Activated CD8-positive, alpha-beta memory T cell treated with anti-CD3 and anti-CD28 coated beads for 24 hours (primary cell): Measurements from ENCODE around the gene DAB2IP.

Experiments used
- DNase-seq: peaks from one replicate; pipeline ENCODE4 v3.0.0-alpha.2; 2020

Gene DAB2IP

GRCh38 chr9:121645853-121646807 is 5.3 kb upstream of the DAB2IP start:
- DNase-seq: no peak

DNA sequence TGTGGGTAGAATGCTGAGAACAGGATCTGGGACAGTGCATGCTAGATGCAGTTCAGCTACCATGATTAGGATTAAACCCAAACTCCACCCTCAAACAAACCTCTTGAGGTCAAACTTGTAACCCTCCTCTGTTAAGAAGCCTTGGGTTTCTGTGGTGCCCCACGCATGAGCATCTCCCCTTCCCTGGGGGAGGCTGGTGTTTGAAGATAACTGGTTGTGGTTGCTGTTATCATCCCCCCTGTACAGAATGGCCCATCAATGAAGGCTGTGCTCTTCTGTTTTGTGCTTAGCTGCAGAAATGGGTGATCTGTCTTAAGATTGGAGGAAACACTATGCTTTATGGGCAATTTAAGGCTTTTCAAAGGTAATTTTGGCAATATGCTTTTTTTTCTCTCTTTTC is 4.4 kb upstream of the DAB2IP start:
- DNase-seq: no peak

DNA sequence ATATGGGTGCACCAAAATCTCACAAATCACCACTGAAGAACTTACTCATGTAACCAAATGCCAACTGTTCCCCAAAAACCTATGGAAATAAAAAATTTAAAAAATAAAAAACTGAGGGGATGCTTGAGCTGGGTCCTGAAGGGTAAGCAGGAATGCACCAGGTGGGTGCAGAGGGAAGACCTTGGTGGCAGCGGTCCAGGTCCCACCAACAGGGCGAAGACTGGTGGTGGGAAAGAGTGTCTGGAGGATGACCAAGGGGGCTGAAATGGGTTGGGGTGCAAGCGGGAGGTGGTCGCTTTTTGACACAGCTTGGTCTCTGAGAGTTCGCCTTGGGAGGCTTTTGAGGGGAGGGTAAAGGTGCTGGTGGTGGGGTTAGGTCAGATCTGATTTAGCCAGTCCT is 3.3 kb upstream of the DAB2IP start:
- no peak for DNase-seq

DNA sequence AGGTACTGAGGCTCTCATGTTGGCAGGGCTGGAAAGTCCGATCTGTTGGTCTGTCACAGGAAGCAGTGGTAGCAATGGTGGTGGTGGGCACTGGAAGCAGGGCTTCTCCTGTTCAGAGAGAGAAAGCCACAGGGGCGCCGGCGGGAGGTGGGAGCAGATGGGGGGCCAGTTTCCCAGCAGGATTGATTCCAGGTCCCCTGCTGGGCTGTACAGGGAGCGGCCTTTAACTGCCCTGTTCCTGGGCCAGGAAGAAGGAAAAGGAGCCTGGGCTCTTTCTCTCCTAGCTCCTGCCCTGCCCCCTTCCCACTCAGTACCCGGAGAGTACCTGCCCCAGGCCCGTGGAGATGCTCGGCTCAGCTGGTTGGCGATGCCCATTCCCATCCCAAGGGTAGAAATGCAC is 2.6 kb upstream of the DAB2IP start:
- no peak for DNase-seq

GRCh38 chr9:121649476-121650216 is 1.8 kb upstream of the DAB2IP start:
- DNase-seq: no peak

GRCh38 chr9:121650217-121651007 is 1.0 kb upstream of the DAB2IP start:
- peak; percentile 62 for DNase-seq

- no peak for DNase-seq
Observed at GRCh38 chr9:121651008-121651294, 483 bp upstream of the DAB2IP start.

GRCh38 chr9:121652021-121652837 is 795 bp downstream of the DAB2IP start:
- DNase-seq: no peak

DNA sequence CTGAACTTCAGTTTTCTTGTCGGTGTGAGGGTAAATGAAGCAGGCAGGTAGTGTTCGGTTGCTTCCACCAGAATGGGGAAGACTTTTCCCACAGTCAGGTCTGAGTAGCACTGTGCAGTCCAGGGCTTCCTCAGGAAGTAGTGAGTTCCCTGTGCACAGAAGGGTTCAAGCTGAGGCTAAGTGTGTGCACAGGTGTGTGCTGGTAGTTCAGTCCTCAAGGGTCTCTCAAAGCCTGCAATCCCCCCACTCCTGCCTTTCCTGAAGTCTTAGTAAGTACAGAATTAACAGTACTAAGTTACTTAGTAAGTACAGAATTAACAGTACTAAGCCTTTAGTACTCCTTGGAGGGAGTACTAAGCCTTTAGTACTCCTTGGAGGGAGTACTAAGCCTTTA is 1.4 kb downstream of the DAB2IP start:
- no peak for DNase-seq

DNA sequence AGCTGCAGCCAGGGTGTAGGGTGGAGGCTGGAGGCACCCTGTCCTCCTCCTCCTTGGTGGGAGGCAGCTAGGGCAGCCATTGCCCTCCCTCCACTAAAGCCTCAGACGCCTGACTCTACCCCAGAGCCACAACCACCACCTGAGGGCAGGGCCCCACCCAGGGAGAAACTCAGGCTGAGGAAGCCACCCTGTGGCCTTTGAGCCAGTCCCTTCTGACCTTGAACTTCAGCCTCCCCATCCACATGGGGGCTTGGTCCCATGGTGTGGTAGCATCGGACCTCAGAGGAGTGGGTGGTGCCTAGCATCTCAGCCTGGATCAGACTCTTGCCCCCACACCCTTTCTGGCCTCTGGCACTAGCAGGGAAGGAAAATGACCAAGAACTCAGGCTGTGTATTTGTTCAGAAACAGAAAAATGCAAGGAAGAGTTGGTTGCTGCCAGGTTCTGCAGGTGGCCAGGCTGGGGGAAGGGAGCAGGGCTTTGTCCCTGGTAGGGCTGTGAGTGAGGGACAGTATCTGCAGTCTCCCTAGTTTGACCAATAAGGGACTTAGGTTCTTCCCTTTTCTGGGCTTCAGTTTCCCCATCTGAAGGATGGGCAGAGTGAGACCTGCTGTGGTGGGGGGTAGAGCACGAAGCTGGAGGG is 3.2 kb downstream of the DAB2IP start:
- DNase-seq: no peak

DNA sequence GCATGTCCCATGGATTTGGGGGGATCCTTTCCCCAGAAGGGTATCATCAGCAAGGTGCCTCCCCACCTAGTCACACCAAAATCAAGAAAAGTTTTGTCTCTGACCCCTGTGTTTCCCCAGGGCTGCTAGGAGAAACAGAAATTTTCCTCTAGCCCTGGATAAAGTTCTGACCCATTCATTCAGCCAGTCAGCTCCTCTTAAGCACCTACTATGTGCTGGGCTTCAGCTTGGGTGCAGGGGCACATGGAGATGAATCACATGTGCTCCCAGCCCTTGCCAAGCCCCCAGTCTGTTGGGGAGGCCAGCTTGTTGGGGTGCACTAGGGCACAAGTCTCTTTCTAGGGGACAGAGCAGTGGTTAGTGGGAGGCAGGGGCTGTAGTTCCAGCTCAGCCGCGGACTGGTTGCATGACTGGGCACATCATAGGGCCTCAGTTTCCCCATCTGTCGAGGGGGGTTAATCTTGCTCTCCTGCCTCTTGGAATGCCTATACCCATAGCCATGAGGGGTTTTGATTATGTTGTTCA is 3.9 kb downstream of the DAB2IP start:
- no peak for DNase-seq

DNA sequence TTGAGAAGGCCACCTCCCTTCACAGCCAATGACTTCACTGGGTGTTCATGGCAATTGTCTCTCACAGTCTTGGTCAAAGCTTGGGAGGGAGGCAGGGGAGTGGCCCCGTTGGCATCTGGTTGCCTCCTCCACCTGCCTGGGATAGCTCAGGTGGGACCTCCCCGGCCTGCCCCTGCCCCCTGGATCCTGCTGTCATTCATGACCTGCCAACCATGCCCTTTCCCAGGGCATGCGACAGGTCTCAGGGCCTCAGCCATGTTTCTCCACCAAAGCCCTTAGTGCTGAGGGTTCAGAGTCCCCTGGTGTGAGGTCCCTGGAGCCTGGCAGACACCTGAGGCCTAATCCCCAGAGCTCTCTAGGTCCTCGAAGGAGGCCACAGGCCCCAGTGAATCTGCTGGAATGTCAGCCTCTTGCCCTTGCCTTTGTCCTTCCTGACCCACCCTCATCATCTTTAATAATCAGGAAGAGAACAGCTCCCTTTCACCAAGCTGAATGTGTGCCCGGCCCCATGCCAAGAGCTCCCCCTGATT is 5.6 kb downstream of the DAB2IP start:
- DNase-seq: no peak

GRCh38 chr9:121658166-121658565 is 6.7 kb downstream of the DAB2IP start:
- no peak for DNase-seq

DNA sequence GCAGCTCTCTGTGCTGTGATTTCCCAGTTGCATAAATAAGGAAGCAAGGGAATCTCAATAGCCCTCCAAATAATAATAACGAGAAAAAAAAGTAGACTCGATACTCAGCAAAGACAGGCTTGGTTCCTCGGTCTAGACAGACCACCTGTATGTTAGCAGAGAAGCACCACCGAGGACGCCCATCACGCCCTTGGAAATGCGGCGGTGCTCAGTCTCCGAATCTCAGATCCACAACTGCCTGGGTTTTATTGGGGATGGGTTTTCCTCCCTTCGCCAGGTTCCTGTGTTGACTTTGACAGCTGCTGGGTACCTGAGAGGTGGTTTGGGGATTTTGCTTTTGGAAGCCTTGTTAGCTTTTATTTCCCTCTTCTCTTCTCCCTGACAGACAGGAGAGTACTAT is 7.2 kb downstream of the DAB2IP start:
- no peak for DNase-seq

- no peak for DNase-seq
Observed at GRCh38 chr9:121660367-121660766, 8.9 kb downstream of the DAB2IP start.

GRCh38 chr9:121660876-121661275 is 9.4 kb downstream of the DAB2IP start:
- DNase-seq: no peak

DNA sequence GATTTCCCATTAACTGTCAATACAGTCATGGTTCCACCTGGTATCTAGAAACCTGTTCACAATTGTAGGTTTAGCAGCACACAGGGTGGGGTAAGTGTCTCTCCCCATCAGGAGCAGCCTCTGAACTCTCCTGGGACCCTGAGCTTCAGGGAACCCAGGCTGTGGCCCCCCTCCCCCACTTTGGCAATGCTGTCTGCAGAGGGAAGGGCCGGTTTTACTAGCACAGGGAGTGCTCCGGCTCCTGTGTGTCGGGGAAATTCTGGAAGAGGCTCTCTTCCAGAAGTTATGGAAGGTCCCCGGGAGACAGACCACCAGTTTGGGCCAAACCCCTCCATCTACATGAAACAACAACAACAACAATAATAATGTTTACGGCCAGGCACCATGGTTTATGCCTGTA is 9.9 kb downstream of the DAB2IP start:
- DNase-seq: no peak

- no peak for DNase-seq
Observed at GRCh38 chr9:121662359-121662758, 10.9 kb downstream of the DAB2IP start.

GRCh38 chr9:121662891-121663580 is 11.6 kb downstream of the DAB2IP start:
- DNase-seq: no peak

DNA sequence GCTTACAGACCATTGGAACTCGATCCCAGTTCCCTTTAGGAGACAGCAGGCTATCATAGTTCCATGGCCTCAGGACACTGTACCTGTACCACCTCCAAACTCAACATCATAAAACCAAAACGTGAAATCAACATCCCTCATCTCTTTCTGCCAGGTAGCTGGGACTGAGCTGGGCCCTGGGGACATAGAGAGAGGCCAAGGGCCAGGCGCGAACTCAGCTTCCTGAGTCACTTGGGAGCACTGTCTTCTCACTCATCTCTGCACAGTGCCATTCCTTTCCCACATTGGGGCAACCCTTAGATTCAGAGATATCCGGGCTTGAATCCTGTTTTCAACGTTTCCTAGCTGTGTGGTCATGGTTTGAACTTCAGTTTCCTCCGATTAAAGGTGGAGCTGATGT is 12.2 kb downstream of the DAB2IP start:
- DNase-seq: no peak

DNA sequence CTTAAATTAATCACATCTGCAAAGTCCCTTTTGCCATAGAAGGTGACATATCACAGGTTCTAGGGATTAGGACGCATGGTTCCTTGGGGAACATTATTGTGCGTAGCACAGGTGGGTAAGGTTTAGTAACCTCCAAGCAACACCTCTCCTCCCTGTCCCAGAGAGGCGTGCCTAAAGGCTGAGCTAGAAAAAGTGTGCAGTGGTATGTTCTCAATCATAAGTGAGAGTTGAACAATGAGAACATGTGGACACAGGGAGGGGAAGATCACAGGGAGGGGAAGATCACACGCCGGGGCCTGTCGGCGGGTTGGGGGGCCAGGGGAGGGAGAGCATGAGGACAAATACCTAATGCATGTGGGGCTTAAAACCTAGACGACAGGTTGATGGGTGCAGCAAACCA is 14.9 kb downstream of the DAB2IP start:
- no peak for DNase-seq
